Heart left ventricle (tissue), 13 donors: Measurements from ENCODE around the gene SHROOM3.

Source experiments
- POLR2A ChIP-seq, 2 donors: fragments of 450-650 bp; IDR thresholded peaks; one replicate each; pipeline ENCODE4 v1.6.1; 2017; ENCODE audit warnings: antibody characterized with exemption in 2 of 2, mild to moderate bottlenecking in 2 of 2, moderate library complexity in 2 of 2
- TF ChIP-seq, protein P1 (sequence below), 12 donors: fragments of 200-600 bp; sonication (generic) in 4 of 12; IDR thresholded peaks; one replicate each; pipeline versions ENCODE4 v1.5.0 to v1.8.0; 2018 to 2022; ENCODE audit warnings: antibody characterized with exemption in 12 of 12, mild to moderate bottlenecking in 5 of 12
- donor health status: ischemic (EF 13 %, LVEDD 7.1; RV severe dilation, severe dysfunction).
- donor health status: DM: no; HTN: yes; CAD: no.
- donor health status: DM: no; HTN: no; CAD: no.
- donor health status: ischemic (EF 25% LVEDD 6.9; RV normal size, moderate dysfunction).
- donor health status: ischemic (EF 25% LVEDD 5.7; RV mildly dilated, moderate dysfunction).
- donor health status: ischemic (EF 35%, LVEDD 5.7; RV mildly dilated, moderate dysfunction).
- donor health status: nonischemic (EF 11% LVEDD 7.7; RV severe dilation, severe dysfunction).
- donor health status: DM: yes; HTN: yes; CAD: no.
- donor health status: PGD.
- donor health status: ischemic (EF 29% LVEDD 5.4; RV normal size, mild dysfunction).
- donor health status: nonischemic (EF 23%, LVEDD 6.1; RV moderate dilation, normal function).

DNA sequence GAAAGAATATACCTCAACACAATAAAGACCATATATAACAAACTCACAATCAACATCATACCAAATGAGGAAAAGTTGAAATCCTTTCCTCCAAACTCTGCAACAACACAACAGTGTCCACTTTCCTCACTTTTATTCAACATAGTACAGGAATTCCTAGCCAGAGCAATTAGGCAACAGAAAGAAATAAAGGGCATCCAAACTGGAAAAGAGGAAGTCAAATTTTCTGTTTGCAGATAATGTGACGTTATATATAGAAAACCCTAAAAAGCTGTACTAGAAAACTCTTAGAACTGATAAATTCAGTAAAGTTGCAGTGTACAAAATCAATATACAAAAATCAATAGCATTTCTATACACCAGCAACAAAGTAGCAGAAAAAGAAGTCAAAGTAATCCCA is 355.3 kb downstream of the SHROOM3 start:
- TF ChIP-seq POLR2A (IDR thresholded peaks at IDR 0.05): no peak
- TF ChIP-seq, protein P1, sequence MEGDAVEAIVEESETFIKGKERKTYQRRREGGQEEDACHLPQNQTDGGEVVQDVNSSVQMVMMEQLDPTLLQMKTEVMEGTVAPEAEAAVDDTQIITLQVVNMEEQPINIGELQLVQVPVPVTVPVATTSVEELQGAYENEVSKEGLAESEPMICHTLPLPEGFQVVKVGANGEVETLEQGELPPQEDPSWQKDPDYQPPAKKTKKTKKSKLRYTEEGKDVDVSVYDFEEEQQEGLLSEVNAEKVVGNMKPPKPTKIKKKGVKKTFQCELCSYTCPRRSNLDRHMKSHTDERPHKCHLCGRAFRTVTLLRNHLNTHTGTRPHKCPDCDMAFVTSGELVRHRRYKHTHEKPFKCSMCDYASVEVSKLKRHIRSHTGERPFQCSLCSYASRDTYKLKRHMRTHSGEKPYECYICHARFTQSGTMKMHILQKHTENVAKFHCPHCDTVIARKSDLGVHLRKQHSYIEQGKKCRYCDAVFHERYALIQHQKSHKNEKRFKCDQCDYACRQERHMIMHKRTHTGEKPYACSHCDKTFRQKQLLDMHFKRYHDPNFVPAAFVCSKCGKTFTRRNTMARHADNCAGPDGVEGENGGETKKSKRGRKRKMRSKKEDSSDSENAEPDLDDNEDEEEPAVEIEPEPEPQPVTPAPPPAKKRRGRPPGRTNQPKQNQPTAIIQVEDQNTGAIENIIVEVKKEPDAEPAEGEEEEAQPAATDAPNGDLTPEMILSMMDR (IDR thresholded peaks at IDR 0.05): no peak
